T-helper 22 cell (primary cell): Measurements from ENCODE around the gene ABHD2.
"Not testable (repeated sequence)": the region's sequence is repeated elsewhere in the genome, so short reads cannot be mapped to it uniquely, and the experiment has no call there.

Source experiments
- DNase-seq: peaks from one replicate; pipeline ENCODE4 v3.0.0-alpha.2; 2020; ENCODE audit warnings: low read depth

The ABHD2 gene

DNA sequence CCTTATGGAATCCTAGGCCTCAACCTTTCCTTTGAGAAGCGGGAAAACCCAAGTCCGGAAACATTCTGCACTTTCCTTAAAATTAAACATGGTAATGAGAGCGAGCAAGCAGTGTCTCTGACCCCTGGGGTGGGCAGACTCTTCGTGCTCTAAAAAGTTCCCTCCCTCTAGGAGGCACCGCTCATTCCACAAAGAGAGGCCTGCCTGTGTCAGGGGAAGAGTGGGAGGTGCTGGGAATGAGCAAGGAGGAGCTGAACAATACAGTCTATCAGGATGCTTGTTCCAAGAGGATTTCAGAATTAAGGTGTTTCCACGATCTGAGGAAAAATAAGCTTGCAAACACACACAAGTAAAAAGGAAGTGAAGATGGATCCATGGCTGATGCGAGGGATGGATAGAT lies 139.2 kb downstream of the ABHD2 start:
- no peak for DNase-seq

DNA sequence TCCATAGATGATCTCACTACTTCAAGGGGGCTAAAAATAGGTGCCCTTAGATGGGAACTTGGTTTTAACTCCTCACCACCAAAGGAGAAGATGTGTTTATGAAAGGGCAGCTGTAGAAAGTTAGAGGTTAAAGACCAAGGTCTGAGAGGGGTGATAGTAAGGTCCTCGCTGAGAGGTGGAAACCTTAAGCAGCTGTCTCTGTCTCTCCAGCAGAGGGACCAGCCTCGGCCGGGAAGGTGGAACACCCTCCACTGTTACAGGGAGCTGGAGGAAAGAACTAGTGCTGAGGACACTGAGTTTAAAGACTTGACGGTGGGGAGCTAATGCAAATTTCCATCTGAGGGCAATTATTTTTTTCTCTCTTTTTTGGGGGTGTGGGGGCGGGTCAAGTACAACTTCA lies 142.0 kb downstream of the ABHD2 start:
- DNase-seq: no peak

DNA sequence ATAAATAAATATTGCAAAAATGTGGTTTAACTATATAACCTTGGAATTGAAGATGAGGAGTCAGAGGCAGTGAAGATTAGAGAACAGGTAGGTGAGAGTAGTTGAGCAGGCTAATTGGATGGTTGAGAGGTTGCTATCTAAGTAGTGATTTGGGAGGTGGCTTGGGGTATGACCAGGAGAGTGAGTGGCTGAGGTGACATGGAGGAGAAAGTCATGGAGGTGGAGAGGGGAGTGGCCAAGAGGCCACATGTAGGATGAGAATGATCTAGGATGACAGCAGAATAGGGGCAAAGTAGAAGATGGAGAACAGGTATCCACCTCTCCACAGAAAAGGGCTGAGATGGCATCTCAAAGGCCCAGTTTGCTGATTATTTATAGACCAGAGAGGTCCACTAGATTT lies 143.6 kb downstream of the ABHD2 start:
- no peak for DNase-seq

DNA sequence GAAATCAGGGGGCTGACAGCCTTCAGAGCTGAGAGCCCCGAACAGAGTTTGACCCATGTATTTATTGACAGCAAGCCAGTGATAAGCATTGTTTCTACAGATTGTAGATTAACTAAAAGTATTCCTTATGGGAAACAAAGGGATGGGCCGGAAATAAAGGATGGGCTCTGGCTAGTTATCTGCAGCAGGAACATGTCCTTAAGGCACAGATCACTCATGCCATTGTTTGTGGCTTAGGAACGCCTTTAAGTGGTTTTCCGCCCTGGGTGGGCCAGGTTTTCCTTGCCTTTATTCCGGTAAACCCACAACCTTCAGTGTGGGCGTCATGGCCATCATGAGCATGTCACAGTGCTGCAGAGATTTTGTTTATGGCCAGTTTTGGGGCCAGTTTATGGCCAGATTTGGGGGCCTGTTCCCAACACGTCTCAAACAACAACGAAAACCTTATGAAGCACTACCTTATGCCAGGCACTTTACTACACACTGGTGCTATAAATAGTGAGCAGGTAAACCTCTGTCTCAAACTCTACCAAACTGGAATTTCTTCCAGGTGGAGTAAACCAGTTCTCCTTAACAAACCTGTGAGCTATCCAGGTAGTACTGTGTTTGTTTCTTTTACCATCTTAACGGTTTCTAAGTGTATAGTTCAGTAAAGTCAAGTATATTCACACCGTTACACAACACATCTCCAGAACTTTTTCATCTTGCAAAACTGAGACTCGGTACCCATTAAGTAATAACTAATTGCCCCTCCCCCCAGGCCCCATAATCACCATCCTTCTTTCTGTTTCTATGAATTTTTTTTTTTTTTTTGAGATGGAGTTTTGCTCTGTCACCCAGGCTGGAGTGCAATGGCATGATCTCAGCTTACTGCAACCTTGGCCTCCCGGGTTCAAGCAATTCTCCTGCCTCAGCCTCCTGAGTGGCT lies 151.9 kb downstream of the ABHD2 start:
- not testable (repeated sequence) for DNase-seq

DNA sequence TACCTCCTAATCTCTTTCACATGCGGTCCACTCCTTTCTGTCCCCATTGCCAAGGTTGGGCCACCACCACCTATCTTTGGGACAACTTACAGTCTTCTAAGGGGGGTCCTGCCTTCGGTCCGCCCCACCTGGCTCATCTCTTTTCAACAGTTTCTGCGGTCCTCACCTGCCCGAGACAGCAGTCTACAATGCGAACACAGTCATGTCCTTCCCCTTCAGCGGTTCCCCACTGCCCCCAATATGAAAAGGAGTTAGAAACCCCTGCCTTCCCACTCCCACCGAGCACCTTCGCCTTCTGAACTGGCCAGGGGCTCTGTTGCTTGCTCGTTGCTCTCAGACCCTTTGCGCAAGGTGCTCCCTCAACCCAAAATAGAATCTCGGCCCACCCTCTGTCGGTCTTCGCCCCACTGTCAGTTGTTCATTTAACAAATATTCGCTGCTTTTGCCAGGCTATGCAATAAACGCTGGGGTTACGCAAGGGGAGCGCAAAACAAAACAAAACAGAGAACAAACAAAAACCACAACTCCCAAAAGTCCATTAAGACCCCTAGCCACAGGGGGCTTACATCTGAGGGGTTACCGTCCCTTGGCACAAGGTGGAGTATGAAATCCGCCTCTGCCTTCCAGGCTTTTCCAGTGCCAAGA lies 154.9 kb downstream of the ABHD2 start:
- DNase-seq: no peak

DNA sequence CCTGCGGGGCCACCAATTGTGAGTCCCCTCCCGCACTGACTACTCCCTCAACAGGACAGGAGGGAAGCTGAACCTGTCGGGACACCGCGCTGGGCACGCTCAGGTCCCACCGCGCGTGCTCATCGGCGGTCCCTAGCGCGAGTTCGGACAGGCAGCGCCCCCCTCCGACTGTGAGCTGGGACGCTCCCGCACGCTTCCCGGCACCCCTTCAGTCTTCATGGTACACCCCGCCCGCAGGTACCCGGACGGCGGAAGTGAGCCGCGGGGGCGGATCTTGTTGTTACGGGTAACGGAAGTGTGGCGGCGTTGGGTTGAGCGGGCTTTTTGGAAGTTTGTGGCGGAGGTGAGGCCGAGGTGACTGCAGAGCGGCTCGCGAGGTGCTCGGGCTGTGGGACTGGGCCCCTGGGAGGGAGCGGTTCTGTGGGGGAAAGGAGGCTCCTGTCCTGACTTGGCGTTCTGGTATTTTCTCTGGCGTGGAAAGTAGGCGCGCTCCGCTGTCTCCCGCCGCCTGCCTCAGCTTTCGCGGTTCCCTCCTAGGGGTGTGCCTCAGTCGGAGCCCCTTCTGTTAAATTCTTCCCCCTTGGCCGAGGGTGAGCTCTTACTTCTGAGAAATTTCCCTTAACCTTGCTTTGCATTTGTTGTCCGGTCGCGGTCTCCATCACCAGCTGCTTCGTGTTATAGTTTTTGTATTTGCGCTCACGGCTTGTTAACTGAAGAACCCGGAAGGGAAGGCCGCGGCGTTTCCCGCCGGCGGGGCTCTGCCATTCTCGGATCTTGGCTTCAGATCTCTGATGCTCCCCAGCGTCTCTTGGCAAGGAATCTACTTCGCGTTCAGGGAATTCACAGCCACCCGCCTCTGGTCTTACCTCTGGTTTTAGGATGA lies 155.7 kb downstream of the ABHD2 start, which contains the start of gene FANCI:
TSS of gene FANCI (plus strand) at position 289 of the 883 bp plus-strand sequence. CDS start 3,669 bp downstream, outside the sequence.
- DNase-seq: peak; percentile 87

DNA sequence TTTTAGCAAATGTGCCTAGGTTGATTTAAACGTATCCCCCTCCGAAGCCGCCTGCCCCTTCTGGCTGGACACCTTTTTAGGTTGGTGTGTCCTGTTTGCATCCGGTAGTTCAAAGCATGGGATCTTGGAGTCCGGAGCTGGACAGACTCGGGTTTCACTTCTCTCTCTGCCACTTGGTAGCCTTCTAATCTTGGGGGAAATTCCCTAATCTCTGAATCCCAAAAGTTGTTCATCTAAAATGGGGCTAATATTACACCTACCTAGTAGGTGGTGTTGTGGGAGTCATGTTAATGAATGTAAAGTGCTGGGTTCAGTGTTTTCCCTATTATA lies 156.3 kb downstream of the ABHD2 start:
- no peak for DNase-seq

DNA sequence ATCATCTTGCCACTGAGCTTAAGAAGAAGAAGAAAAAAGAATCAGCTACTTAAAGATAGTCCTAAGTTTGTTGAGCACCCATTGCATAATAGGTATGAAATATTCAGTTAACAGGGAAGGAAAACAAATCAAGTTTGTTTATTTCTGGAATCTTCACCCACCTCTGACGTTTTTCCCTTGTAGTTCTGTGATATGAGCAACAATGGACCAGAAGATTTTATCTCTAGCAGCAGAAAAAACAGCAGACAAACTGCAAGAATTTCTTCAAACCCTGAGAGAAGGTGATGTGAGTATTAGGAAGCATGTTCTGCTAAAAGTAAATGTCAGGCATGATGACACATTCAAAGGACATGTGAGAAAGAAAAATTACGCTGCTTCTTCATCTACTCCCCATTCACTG lies 159.2 kb downstream of the ABHD2 start:
- DNase-seq: no peak

DNA sequence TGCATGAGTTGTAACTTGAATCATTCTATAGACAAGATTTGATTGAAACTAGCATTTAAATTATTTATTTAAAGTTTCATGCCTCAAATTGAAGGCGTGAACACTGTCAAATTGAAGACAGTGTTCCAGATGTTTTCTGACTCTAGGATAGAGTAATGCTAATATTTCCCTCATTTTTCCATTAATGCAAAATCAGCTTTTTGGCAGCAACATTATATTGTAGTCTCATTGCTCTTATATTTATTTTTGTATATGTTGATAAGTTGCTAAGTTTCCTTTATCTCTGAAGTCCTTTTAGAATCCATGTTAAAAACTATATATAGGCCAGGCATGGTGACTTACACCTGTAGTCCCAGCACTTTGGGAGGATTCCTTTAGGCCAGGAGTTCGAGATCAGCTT lies 160.3 kb downstream of the ABHD2 start:
- DNase-seq: no peak

DNA sequence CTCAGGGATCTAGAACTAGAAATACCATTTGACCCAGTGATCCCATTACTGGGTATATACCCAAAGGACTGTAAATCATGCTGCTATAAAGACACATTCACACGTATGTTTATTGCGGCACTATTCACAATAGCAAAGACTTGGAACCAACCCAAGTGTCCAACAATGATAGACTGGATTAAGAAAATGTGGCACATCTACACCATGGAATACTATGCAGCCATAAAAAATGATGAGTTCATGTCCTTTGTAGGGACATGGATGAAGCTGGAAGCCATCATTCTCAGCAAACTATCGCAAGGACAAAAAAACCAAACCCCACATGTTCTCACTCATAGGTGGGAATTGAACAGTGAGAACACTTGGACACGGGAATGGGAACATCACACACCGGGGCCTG lies 161.9 kb downstream of the ABHD2 start:
- DNase-seq: not testable (repeated sequence)
